Activated CD4-positive, alpha-beta T cell treated with anti-CD3 and anti-CD28 coated beads for 36 hours (primary cell): ENCODE results near the gene PIK3R1. TPM values are rescaled to one million over a fixed set of nuclear protein-coding genes. Genes with fewer than 3 reads are reported as not detected.

Experiments
- ATAC-seq: fragments of 200-7000 bp; cut with Tn5 transposase; one replicate; pipeline ENCODE4 v1.10.0; 2021; ENCODE audit warnings: mild to moderate bottlenecking, moderate library complexity
- CTCF ChIA-PET: fragments of 350-600 bp; sonication (Branson Sonifier 250); formaldehyde crosslinking; loops from one replicate; lab custom pipeline; 2021; ENCODE audit warnings: antibody characterized with exemption; lab: Charles Lee
- POLR2A ChIA-PET: fragments of 350-600 bp; sonication (Branson Sonifier 250); formaldehyde crosslinking; loops from one replicate; lab custom pipeline; 2021; ENCODE audit warnings: antibody characterized with exemption, inconsistent platforms; lab: Charles Lee
- DNase-seq: peaks from one replicate; pipeline ENCODE4 v3.0.0-alpha.2; 2020
- H3K27ac Mint-ChIP-seq: one replicate; pipeline ENCODE4 v1.8.0; 2021; ENCODE audit warnings: mixed read lengths
- H3K27me3 Mint-ChIP-seq: one replicate; pipeline ENCODE4 v1.8.0; 2021; ENCODE audit warnings: mixed read lengths
- H3K36me3 Mint-ChIP-seq: one replicate; pipeline ENCODE4 v1.8.0; 2021; ENCODE audit warnings: low read depth, mixed read lengths
- H3K4me1 Mint-ChIP-seq: one replicate; pipeline ENCODE4 v1.8.0; 2021; ENCODE audit warnings: mixed read lengths
- H3K4me3 Mint-ChIP-seq: one replicate; pipeline ENCODE4 v1.8.0; 2021; ENCODE audit warnings: mild to moderate bottlenecking, moderate library complexity, mixed read lengths
- H3K9me3 Mint-ChIP-seq: one replicate; pipeline ENCODE4 v1.8.0; 2021; ENCODE audit warnings: low read depth, mixed read lengths
- intact Hi-C, 2 experiments: fragments of 100-400 bp; cut with DNase I in 1 of 2; cut with micrococcal nuclease in 1 of 2; formaldehyde crosslinking; loops; one replicate each; pipeline versions ENCODE4 v1.14.2 to v1.15.1; 2022 to 2024; cut with DNase I, micrococcal nuclease
- total RNA-seq, 2 experiments: library from RNA; stranded (reverse); gene quantifications; one replicate each; pipeline ENCODE4 v1.2.3, GENCODE V29; 2021

PIK3R1 gene
- total RNA-seq, 2 experiments from 2014 or later = 40.0 to 49.0 TPM

DNA sequence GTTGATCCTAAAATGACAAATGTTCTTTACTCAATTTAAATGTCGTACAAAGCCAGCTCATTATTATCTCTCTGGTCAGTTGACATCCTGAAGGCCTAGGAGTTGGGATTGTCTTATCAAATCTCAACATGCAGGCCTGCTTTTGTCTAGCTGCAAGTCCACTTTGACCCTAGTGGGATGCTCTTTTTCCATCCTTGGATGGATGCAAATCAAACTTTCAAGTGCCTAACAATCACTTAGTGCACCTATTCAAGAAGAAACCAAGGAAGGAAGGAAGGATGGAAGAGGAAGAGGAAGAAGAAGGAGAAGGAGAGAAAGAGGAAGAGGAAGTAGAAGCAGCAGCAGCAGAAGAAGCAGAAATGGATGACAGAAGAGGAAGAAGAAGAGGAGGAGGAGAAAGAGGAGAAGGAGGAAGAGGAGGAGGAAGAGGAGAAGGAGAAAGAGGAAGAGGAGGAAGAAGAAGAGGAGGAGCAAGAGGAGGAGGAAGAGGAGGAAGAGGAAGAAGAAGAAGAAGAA lies 109.6 kb downstream of the PIK3R1 start:
- no peak overlapping the region for H3K4me3 Mint-ChIP-seq
- no peaks in the 10 kb centered on the region for H3K36me3 Mint-ChIP-seq
- no peak for DNase-seq
- H3K9me3 Mint-ChIP-seq = no peaks in the 10 kb centered on the region
- intact Hi-C loops = no loop called here
- H3K27me3 Mint-ChIP-seq = peaks cover 5% of the 10 kb centered on the region
- no peak overlapping the region for H3K27ac Mint-ChIP-seq
- CTCF ChIA-PET = interaction anchor here (0.7 kb wide), 1 partner anchor 68 kb away, joined by 5 read pairs; no protein-coding TSS in a partner anchor
- H3K4me1 Mint-ChIP-seq = no peaks in the 10 kb centered on the region
- POLR2A ChIA-PET = interaction anchor here (0.7 kb wide), 1 partner anchor 551 kb away, joined by 3 read pairs; no protein-coding TSS in a partner anchor
- no peak for ATAC-seq

DNA sequence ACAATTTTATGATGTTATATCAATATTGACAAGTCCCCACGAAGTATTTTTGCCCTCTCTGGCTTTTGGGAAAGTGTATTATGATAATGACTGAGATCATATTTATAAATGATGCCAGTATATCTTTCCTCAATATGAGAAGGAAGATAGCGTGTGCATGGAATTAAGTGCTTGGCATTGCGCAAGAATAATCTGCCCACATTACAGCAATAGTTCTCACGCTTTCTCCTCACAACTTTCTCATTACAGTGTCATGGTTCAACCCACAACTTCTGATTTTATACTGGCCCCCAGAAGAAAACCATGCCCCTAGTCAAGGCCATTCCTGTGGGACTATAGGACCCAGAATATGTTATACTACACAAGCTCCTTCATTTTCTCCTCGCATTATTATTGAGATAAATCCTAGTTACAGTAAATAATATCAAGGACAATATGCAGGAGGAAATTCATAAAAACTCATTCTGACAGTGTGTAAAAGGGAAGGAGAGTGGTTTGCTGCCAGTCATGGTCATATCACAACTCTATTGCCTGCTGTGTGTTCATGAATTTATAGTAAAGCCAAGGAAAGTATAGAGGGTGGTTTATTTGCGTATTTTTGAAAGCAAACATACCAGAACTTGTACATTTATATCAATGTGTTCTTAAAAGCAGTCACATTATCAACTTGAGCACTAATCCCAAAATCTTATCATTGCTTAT lies 114.1 kb downstream of the PIK3R1 start:
- ChIA-PET POLR2A (no interaction called here), CTCF (interaction anchor here (1.5 kb wide), 1 partner anchor 43 kb away, joined by 4 read pairs; no protein-coding TSS in a partner anchor)
- Mint-ChIP-seq H3K36me3 (no peaks in the 10 kb centered on the region), H3K9me3 (no peaks in the 10 kb centered on the region), H3K27ac (no peak overlapping the region), H3K4me3 (no peak overlapping the region), H3K27me3 (peaks cover 6% of the 10 kb centered on the region), H3K4me1 (no peaks in the 10 kb centered on the region)
- intact Hi-C loops = no loop called here
- no peak for DNase-seq
- no peak for ATAC-seq

DNA sequence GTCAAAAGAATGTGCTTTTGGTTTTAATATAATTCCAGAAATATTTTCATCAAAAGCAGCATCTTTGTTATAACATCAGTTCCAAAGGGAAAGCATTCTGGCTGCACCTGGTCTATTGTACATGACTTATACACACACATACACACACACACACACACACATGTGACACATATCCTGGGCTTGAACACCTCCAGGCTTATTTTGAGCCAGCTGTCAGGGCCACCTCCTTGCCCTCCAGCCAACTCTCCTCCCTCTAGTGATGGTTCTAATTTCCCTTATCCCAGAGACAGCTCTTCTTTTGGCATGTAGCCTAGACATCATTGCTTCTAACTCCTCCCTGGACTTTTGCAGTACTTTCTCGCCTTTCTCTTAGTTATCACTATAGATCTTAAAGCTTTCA lies 115.0 kb downstream of the PIK3R1 start:
- H3K27me3 Mint-ChIP-seq = peaks cover 5% of the 10 kb centered on the region
- no peak overlapping the region for H3K4me3 Mint-ChIP-seq
- ATAC-seq = no peak
- no peaks in the 10 kb centered on the region for H3K9me3 Mint-ChIP-seq
- ChIA-PET CTCF (interaction anchor here (0.6 to 1.5 kb wide), 2 partner anchors 44 to 46 kb away, joined by 3 to 4 read pairs; no protein-coding TSS in a partner anchor), POLR2A (no interaction called here)
- no peaks in the 10 kb centered on the region for H3K36me3 Mint-ChIP-seq
- no peaks in the 10 kb centered on the region for H3K4me1 Mint-ChIP-seq
- H3K27ac Mint-ChIP-seq = no peak overlapping the region
- DNase-seq = no peak
- intact Hi-C loops = no loop called here

DNA sequence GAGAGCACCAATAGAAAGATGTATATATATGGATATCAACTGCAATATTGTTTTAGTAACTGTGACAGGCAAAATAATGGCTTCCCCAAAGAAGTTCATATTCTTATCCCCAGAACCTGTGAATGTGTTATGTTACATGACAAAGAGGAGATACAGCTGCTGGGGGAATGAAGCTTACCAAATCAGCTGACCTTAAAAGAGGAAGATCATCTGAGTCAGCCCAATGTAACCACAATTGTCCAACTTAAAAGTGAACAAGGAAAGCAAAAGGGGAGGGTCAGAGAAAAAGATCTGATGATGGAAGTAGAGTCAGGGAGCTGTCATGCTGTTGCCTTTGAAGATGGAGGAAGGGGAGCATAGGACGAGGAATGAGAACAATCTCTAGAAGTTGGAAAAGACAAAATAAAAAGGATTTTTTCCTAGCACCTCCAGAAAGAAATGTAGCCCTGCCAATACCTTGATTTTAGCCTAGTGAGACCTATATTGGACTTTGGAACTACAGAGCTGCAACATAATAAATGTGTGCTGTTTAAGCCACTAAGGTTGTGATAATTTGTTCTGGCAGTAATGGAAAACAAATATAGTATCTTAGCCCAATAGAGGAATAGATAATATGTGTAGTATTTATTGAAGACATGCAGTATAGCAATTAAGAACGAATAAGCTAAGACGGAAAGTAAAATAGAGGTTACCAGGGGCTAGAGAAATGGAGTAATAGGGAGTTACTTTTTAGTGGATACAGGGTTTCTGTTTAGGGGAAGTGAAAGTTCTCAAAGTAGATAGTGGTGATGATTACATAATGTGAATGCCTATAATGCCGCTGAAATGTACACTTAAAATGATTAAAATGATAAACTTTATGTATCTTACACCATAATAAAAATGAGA lies 115.9 kb downstream of the PIK3R1 start:
- intact Hi-C loops = no loop called here
- no peak overlapping the region for H3K27ac Mint-ChIP-seq
- H3K36me3 Mint-ChIP-seq = no peaks in the 10 kb centered on the region
- no peaks in the 10 kb centered on the region for H3K4me1 Mint-ChIP-seq
- ATAC-seq (no peak), DNase-seq (no peak)
- peaks cover 5% of the 10 kb centered on the region for H3K27me3 Mint-ChIP-seq
- ChIA-PET POLR2A (no interaction called here), CTCF (interaction anchor here (1.5 kb wide), 1 partner anchor 45 kb away, joined by 4 read pairs; no protein-coding TSS in a partner anchor)
- no peak overlapping the region for H3K4me3 Mint-ChIP-seq
- no peaks in the 10 kb centered on the region for H3K9me3 Mint-ChIP-seq

DNA sequence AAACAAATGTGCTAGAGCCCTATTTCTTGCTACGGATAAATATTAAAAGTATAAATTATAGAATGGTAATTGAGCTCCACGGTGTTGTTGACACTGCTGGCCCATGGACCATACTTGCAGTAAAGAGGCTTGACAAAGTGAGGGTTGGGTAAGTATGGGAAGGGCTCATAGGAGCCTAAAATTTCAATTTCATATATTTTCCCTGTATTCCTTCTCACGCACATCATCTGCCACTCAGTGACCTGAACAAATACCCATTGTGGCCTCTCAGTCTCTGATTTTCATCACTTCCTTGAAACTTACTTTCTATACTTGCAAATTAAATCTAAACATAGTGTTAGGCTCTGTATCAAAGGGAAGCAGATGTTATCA lies 116.5 kb downstream of the PIK3R1 start:
- Mint-ChIP-seq H3K27me3 (peaks cover 5% of the 10 kb centered on the region), H3K9me3 (no peaks in the 10 kb centered on the region), H3K36me3 (no peaks in the 10 kb centered on the region), H3K27ac (no peak overlapping the region), H3K4me3 (no peak overlapping the region), H3K4me1 (no peaks in the 10 kb centered on the region)
- intact Hi-C loops = no loop called here
- no peak for ATAC-seq
- POLR2A ChIA-PET = no interaction called here
- CTCF ChIA-PET = no interaction called here
- DNase-seq = no peak

DNA sequence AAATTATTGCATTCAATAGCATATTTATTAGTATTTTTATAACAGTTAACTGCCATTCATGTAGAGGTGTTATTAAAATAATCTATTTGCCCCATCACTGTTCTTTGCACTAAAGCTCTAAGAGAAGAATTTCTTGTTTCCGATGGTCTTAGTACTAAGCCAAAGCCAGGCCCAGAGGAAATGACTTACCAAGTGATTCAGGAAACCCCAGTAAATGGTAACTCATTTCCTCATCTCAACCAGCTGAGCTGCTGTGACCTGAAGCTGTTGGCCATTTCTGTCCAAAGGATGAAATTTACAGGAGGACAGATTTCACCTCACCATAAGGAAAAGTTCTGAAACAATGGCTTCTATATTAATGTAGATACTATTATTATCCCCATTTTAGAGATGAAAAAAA lies 117.0 kb downstream of the PIK3R1 start:
- CTCF ChIA-PET = no interaction called here
- no peak for DNase-seq
- Mint-ChIP-seq H3K27me3 (peaks cover 5% of the 10 kb centered on the region), H3K27ac (no peak overlapping the region), H3K9me3 (no peaks in the 10 kb centered on the region), H3K36me3 (no peaks in the 10 kb centered on the region), H3K4me3 (no peak overlapping the region), H3K4me1 (no peaks in the 10 kb centered on the region)
- POLR2A ChIA-PET = no interaction called here
- ATAC-seq = no peak
- intact Hi-C loops = no loop called here

DNA sequence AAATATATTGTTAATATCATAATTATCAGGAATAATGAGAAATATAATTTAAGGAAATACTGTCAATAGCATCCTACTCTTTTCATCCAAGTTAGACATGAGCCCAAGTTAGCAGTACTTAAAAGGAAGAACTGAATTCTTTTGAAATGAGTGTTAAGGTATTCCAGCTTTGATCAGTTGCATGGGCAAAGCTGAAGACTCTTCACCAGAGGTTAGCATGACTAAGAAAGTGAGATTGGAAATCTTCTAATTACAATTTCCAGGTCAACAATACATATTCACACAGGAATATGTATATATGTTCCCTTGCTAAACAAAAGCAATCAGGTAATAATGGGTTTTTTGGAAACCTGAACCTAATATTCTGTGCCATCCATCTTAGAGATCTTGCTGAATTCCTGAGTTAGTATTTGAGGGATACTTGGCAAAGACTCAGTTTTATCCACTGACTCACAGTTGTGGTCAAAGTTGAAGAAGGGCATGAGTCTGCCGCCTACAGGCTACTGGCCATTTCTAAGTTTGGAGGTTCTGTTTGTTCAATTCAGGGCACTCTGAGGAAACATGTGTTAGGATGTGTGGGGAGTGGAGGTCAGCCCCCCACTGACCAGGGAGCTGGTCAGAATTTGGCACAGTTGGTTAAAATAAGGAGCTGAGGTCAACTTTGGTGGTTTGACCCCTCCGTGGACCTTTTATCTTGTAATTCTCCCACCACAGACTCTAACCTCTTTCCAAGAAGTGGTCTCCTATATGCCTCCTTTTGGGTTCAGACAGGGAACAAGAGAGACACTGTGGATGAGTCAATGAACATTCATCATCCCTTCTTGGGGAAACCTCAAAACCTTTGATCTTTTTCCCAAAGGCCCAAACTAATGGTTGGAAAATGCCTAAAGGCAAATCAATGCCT lies 118.3 kb downstream of the PIK3R1 start:
- Mint-ChIP-seq H3K27me3 (peaks cover 2% of the 10 kb centered on the region), H3K4me3 (no peak overlapping the region), H3K27ac (no peak overlapping the region), H3K9me3 (no peaks in the 10 kb centered on the region), H3K36me3 (no peaks in the 10 kb centered on the region), H3K4me1 (no peaks in the 10 kb centered on the region)
- DNase-seq (no peak), ATAC-seq (no peak)
- POLR2A ChIA-PET = no interaction called here
- intact Hi-C loops = no loop called here
- CTCF ChIA-PET = no interaction called here

DNA sequence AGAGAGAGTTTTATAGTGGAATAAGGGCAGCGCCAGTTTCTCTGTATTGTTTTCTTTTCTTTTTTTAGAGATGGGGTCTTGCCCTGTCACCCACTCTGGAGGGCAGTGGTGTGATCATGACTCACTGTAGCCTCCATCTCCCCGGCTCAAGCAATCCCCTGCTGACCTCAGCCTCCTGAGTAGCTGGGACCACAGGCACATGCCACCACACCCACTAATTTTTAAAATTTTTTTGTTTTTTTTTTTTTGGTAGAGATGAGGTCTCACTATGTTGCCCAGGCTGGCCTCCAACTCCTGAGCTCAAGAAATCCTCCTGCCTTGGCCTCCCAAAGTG lies 119.0 kb downstream of the PIK3R1 start:
- Mint-ChIP-seq H3K27ac (no peak overlapping the region), H3K4me1 (no peaks in the 10 kb centered on the region), H3K36me3 (no peaks in the 10 kb centered on the region), H3K4me3 (no peak overlapping the region), H3K27me3 (peaks cover 2% of the 10 kb centered on the region), H3K9me3 (no peaks in the 10 kb centered on the region)
- POLR2A ChIA-PET = no interaction called here
- DNase-seq (no peak), ATAC-seq (no peak)
- intact Hi-C loops = no loop called here
- CTCF ChIA-PET = no interaction called here

DNA sequence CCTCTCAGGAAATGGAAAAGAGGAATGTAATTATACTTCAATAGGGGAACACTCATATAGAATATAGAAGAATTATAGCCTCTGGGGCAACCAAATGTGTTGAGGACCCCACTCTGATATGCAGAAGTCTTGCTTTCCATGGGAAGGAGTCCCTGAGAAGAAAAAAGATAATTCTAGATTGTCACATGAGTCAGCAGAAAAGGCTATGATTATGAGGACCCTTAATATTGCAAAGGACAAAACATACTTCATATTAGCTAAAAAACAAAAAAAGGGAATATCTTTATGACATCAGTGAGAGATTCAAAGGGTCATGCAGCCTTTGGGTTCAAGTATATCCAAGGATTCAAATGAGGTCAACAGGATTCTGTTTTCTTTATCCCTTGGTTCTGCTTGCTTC lies 119.5 kb downstream of the PIK3R1 start:
- Mint-ChIP-seq H3K4me1 (no peaks in the 10 kb centered on the region), H3K36me3 (no peaks in the 10 kb centered on the region), H3K27ac (no peak overlapping the region), H3K4me3 (no peak overlapping the region), H3K27me3 (peaks cover 2% of the 10 kb centered on the region), H3K9me3 (no peaks in the 10 kb centered on the region)
- POLR2A ChIA-PET = no interaction called here
- intact Hi-C loops = no loop called here
- ATAC-seq = no peak
- no peak for DNase-seq
- CTCF ChIA-PET = no interaction called here

DNA sequence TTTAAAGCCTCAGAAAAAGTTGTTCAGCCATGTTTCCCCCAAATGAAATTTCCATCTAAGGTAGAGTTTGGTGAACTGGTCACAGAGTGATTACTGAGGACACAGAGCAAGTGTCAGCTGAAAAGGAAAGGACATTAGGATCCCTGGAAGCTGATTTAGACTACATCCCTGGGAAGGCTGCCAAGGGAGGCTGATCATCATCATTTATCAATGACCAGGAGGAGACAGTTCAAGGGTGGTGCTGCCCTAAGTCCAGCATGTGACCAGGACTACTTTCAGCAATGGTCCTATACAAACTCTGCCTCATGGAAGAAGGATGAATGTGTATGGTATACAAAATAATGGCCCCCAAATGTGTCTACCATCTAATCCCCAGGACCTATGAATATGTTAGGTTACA lies 120.6 kb downstream of the PIK3R1 start:
- DNase-seq (no peak), ATAC-seq (no peak)
- Mint-ChIP-seq H3K4me3 (no peak overlapping the region), H3K36me3 (no peaks in the 10 kb centered on the region), H3K27me3 (peaks cover under 1% of the 10 kb centered on the region), H3K4me1 (no peaks in the 10 kb centered on the region), H3K9me3 (no peaks in the 10 kb centered on the region), H3K27ac (no peak overlapping the region)
- CTCF ChIA-PET = no interaction called here
- POLR2A ChIA-PET = no interaction called here
- intact Hi-C loops = no loop called here

DNA sequence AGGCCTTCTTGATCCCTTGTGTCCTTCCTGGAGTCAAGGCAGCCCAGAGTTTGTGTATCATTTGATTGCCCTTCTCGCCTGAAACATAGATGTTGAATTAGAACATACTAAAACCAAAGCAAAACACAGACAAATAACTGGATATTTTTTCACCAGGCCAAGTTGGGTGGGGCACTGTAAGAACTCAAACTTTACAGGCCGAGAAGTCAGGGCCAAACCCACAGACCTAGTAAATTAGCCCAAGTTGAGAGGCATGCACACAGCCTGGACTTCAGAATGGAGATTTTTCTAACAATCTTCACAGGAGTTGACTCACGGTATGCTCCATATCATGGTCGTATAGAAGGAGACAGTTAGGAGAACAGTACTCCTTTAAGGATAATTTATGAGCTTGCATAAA lies 121.7 kb downstream of the PIK3R1 start:
- DNase-seq = no peak
- no peaks in the 10 kb centered on the region for H3K36me3 Mint-ChIP-seq
- no peaks in the 10 kb centered on the region for H3K9me3 Mint-ChIP-seq
- H3K27me3 Mint-ChIP-seq = no peaks in the 10 kb centered on the region
- no peak for ATAC-seq
- no peak overlapping the region for H3K4me3 Mint-ChIP-seq
- ChIA-PET POLR2A (no interaction called here), CTCF (interaction anchor here (0.7 kb wide), 1 partner anchor 124 kb away, joined by 3 read pairs; no protein-coding TSS in a partner anchor)
- intact Hi-C loops = no loop called here
- no peaks in the 10 kb centered on the region for H3K4me1 Mint-ChIP-seq
- no peak overlapping the region for H3K27ac Mint-ChIP-seq
